HCT116 (cell line): ENCODE measurements around the gene NET1.

Experiments
- CTCF ChIP-seq, 3 experiments: fragments of 200-600 bp in 1 of 3; sonication (generic) in 1 of 3; IDR thresholded peaks in 2 of 3; conservative IDR thresholded peaks in 1 of 3; 2 replicates each; pipeline ENCODE4 v1.5.1; 2012 to 2017; ENCODE audit warnings: low read depth in 2 of 3, low read length in 2 of 3, antibody characterized with exemption in 1 of 3, borderline replicate concordance in 1 of 3, control low read depth in 1 of 3, mild to moderate bottlenecking in 1 of 3, mixed read lengths in 1 of 3, mixed run types in 1 of 3, moderate library complexity in 1 of 3; ENCODE audit not compliant: insufficient read depth in 1 of 3
- EGR1 ChIP-seq: IDR thresholded peaks from 2 replicates; pipeline ENCODE4 v1.6.1; 2012; ENCODE audit warnings: low read depth
- EZH2 ChIP-seq: fragments of 200-600 bp; sonication (generic); IDR thresholded peaks from 2 replicates; pipeline ENCODE4 v1.6.1; 2017; ENCODE audit warnings: antibody characterized with exemption, mixed run types
- JUND ChIP-seq: IDR thresholded peaks from 2 replicates; pipeline ENCODE4 v1.6.1; 2012
- POLR2A ChIP-seq: IDR thresholded peaks from 2 replicates; pipeline ENCODE4 v1.7.0; 2011; ENCODE audit warnings: borderline replicate concordance; ENCODE audit not compliant: insufficient read depth, insufficient read length; ENCODE audit errors: extremely low read depth
- POLR2AphosphoS5 ChIP-seq: IDR thresholded peaks from 2 replicates; pipeline ENCODE4 v1.6.1; 2011; ENCODE audit warnings: mild to moderate bottlenecking, low read depth, low read length, moderate library complexity
- REST ChIP-seq: IDR thresholded peaks from 2 replicates; pipeline ENCODE4 v1.6.1; 2012; ENCODE audit warnings: low read depth
- SP1 ChIP-seq: IDR thresholded peaks from 2 replicates; pipeline ENCODE4 v1.6.1; 2012; ENCODE audit warnings: low read depth
- ZBTB33 ChIP-seq: IDR thresholded peaks from 2 replicates; pipeline ENCODE4 v1.6.1; 2011; ENCODE audit warnings: mild to moderate bottlenecking, low read length, moderate library complexity; ENCODE audit not compliant: insufficient replicate concordance; ENCODE audit errors: extremely low read depth

GRCh38 chr10:5424751-5425150, 12.4 kb downstream of the NET1 start:
- TF ChIP-seq CTCF (IDR thresholded peaks at IDR 0.05 in 2 of 3, conservative IDR thresholded peaks at IDR 0.05 in 1 of 3; ENCODE audit: borderline replicate concordance in 1 of 3, insufficient read depth in 1 of 3, low read depth in 2 of 3, low read length in 2 of 3), result no peak
- TF ChIP-seq EGR1, result no peak
- no peak for TF ChIP-seq POLR2A
- TF ChIP-seq SP1, result no peak
- TF ChIP-seq POLR2AphosphoS5, result no peak
- no peak for TF ChIP-seq EZH2
- no peak for TF ChIP-seq REST
- TF ChIP-seq ZBTB33, result no peak
- no peak for TF ChIP-seq JUND
